Measurements from ENCODE around the gene IGDCC3. TPM values are rescaled to one million over a fixed set of nuclear protein-coding genes. Genes with fewer than 3 reads are reported as not detected.
A peak's percentile ranks its signal among the peaks of the same experiment; 100 is the strongest.

IGDCC3 gene
- total RNA-seq, 1 donor from 2014 or later, result 0.13 TPM

- H3K4me3 ChIP-seq (ENCODE audit: low read depth, low read length), result no peak overlapping the region
- TF ChIP-seq, protein P1, sequence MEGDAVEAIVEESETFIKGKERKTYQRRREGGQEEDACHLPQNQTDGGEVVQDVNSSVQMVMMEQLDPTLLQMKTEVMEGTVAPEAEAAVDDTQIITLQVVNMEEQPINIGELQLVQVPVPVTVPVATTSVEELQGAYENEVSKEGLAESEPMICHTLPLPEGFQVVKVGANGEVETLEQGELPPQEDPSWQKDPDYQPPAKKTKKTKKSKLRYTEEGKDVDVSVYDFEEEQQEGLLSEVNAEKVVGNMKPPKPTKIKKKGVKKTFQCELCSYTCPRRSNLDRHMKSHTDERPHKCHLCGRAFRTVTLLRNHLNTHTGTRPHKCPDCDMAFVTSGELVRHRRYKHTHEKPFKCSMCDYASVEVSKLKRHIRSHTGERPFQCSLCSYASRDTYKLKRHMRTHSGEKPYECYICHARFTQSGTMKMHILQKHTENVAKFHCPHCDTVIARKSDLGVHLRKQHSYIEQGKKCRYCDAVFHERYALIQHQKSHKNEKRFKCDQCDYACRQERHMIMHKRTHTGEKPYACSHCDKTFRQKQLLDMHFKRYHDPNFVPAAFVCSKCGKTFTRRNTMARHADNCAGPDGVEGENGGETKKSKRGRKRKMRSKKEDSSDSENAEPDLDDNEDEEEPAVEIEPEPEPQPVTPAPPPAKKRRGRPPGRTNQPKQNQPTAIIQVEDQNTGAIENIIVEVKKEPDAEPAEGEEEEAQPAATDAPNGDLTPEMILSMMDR (IDR thresholded peaks at IDR 0.05; ENCODE audit: insufficient read depth, low read length, poor library complexity, severe bottlenecking), result peak; percentile 9
- DNase-seq (ENCODE audit: low read depth), result peak; percentile 99
- no peaks in the 10 kb centered on the region for H3K27me3 ChIP-seq (ENCODE audit: control insufficient read depth, insufficient read depth, low read length)
- H3K36me3 ChIP-seq (ENCODE audit: control insufficient read depth, insufficient read depth, low read length), result no peaks in the 10 kb centered on the region
These were observed 31.3 kb upstream of the IGDCC3 start for GRCh38 chr15:65409036-65409631.

GRCh38 chr15:65408324-65409035, 30.7 kb upstream of the IGDCC3 start:
- TF ChIP-seq, protein P1 (IDR thresholded peaks at IDR 0.05; ENCODE audit: insufficient read depth, low read length, poor library complexity, severe bottlenecking), result no peak
- H3K36me3 ChIP-seq (ENCODE audit: control insufficient read depth, insufficient read depth, low read length), result no peaks in the 10 kb centered on the region
- no peak overlapping the region for H3K4me3 ChIP-seq (ENCODE audit: low read depth, low read length)
- no peaks in the 10 kb centered on the region for H3K27me3 ChIP-seq (ENCODE audit: control insufficient read depth, insufficient read depth, low read length)
- no peak for DNase-seq (ENCODE audit: low read depth)

DNA sequence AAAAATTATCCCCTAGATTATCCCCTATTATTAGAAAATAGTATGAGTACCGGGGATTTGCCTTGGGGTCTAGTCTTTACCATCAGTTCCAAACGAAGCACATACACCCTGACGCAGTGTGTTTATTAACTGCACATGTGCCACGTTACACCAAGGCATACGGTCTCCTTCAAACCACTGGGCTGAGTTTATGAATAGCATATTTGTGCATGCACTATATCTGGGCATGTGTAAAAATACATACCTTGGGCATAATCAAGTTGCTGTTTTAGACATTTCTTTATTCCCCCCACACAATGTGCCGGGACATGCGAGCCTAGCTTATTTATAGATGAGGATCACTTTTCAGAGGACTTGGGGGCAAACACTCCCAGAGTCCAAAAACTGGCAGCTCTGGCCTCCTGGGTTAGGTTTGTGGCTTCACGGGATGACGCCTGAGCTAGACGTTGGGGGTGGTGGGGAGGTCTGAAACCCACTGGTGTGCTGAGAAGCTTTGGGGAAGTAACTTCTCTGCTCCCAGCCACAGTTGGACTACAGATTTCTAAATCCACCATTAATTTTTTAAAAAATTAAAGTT, 28.7 kb upstream of the IGDCC3 start:
- no peak for DNase-seq (ENCODE audit: low read depth)
- no peaks in the 10 kb centered on the region for H3K36me3 ChIP-seq (ENCODE audit: control insufficient read depth, insufficient read depth, low read length)
- H3K27me3 ChIP-seq (ENCODE audit: control insufficient read depth, insufficient read depth, low read length), result no peaks in the 10 kb centered on the region
- no peak overlapping the region for H3K4me3 ChIP-seq (ENCODE audit: low read depth, low read length)
- TF ChIP-seq, protein P1 (IDR thresholded peaks at IDR 0.05; ENCODE audit: insufficient read depth, low read length, poor library complexity, severe bottlenecking), result no peak

- Histone ChIP-seq H3K27me3 (ENCODE audit: control insufficient read depth, insufficient read depth, low read length) (no peaks in the 10 kb centered on the region), H3K4me3 (ENCODE audit: low read depth, low read length) (no peak overlapping the region), H3K36me3 (ENCODE audit: control insufficient read depth, insufficient read depth, low read length) (no peaks in the 10 kb centered on the region)
- TF ChIP-seq, protein P1 (IDR thresholded peaks at IDR 0.05; ENCODE audit: insufficient read depth, low read length, poor library complexity, severe bottlenecking), result no peak
- DNase-seq (ENCODE audit: low read depth), result no peak
These were observed 28.1 kb upstream of the IGDCC3 start for GRCh38 chr15:65405791-65406423.

- H3K4me3 ChIP-seq (ENCODE audit: low read depth, low read length), result no peak overlapping the region
- no peaks in the 10 kb centered on the region for H3K36me3 ChIP-seq (ENCODE audit: control insufficient read depth, insufficient read depth, low read length)
- no peak for DNase-seq (ENCODE audit: low read depth)
- no peaks in the 10 kb centered on the region for H3K27me3 ChIP-seq (ENCODE audit: control insufficient read depth, insufficient read depth, low read length)
- TF ChIP-seq, protein P1 (IDR thresholded peaks at IDR 0.05; ENCODE audit: insufficient read depth, low read length, poor library complexity, severe bottlenecking), result no peak
These were observed 26.5 kb upstream of the IGDCC3 start for GRCh38 chr15:65404186-65404872.
